Body of pancreas (tissue), 4 donors: Measurements from ENCODE around the gene AFAP1L1.

Experiments used
- POLR2A ChIP-seq, 3 donors: fragments of 450-650 bp; IDR thresholded peaks; one replicate each; pipeline ENCODE4 v1.6.1; 2016; ENCODE audit warnings: antibody characterized with exemption in 3 of 3, mild to moderate bottlenecking in 2 of 3
- TF ChIP-seq, protein P1 (sequence below), 7 experiments: fragments of 450-650 bp in 4 of 7; fragments of 200-600 bp in 3 of 7; sonication (generic) in 3 of 7; IDR thresholded peaks; one replicate each; pipeline ENCODE4 v1.5.1; 2016 to 2019; ENCODE audit warnings: antibody characterized with exemption in 7 of 7

DNA sequence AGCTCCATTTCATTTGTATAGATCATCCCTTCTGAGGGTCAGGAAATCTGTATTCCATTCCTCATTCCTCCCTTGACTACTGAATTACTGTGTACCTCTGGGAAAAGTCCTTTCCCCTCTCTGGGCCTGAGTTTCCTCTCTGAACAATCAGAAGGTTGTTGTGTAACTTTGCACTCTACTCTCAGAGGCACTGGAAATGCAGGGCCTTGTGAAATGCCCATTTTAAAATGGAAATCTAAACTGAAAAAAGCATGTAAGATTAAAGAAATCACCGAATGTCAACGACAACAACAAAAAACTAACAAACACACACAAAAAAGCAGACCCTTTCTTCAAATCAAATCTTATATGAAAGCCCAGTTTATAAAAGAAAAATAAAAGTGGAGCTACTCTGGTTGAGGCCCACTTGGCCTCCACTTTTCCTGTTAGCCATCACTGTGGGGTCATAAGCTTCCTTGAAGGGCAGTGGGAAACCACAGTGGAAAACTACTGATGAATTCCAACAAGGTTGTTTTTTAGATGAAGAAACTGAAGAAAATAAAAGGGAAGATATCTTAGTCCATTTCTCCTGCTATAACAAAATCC, 52.1 kb downstream of the AFAP1L1 start:
- no peak for TF ChIP-seq POLR2A (IDR thresholded peaks at IDR 0.05)
- TF ChIP-seq, protein P1, sequence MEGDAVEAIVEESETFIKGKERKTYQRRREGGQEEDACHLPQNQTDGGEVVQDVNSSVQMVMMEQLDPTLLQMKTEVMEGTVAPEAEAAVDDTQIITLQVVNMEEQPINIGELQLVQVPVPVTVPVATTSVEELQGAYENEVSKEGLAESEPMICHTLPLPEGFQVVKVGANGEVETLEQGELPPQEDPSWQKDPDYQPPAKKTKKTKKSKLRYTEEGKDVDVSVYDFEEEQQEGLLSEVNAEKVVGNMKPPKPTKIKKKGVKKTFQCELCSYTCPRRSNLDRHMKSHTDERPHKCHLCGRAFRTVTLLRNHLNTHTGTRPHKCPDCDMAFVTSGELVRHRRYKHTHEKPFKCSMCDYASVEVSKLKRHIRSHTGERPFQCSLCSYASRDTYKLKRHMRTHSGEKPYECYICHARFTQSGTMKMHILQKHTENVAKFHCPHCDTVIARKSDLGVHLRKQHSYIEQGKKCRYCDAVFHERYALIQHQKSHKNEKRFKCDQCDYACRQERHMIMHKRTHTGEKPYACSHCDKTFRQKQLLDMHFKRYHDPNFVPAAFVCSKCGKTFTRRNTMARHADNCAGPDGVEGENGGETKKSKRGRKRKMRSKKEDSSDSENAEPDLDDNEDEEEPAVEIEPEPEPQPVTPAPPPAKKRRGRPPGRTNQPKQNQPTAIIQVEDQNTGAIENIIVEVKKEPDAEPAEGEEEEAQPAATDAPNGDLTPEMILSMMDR (IDR thresholded peaks at IDR 0.05): no peak
